Activated T-helper 2 cell treated with anti-CD3 and anti-CD28 coated beads, Interferon-gamma antibody, Interleukin-2, Interleukin-4, amounts not matched to agents 10 μg/mL and 5 μg/mL and 100 μg/mL, durations not matched to agents 14 hours and 24 hours and 36 hours (primary cell): ENCODE data around the gene PTPRN2. TPM values are rescaled to one million over a fixed set of nuclear protein-coding genes. Genes with fewer than 3 reads are reported as not detected.

ENCODE experiments used
- DNase-seq: peaks from one replicate; pipeline ENCODE4 v3.0.0; 2021; ENCODE audit warnings: low spot score
- H3K27ac Mint-ChIP-seq: one replicate; pipeline ENCODE4 v1.8.0; 2021; ENCODE audit warnings: mixed read lengths
- H3K27me3 Mint-ChIP-seq: one replicate; pipeline ENCODE4 v1.8.0; 2021; ENCODE audit warnings: low read depth, mixed read lengths
- H3K36me3 Mint-ChIP-seq: one replicate; pipeline ENCODE4 v1.8.0; 2021; ENCODE audit warnings: low read depth, mixed read lengths
- H3K4me1 Mint-ChIP-seq: one replicate; pipeline ENCODE4 v1.8.0; 2021; ENCODE audit warnings: low read depth, mixed read lengths
- H3K4me3 Mint-ChIP-seq: one replicate; pipeline ENCODE4 v1.8.0; 2021; ENCODE audit warnings: low read depth, mild to moderate bottlenecking, moderate library complexity, mixed read lengths
- H3K9me3 Mint-ChIP-seq: one replicate; pipeline ENCODE4 v1.8.0; 2021; ENCODE audit warnings: mixed read lengths
- intact Hi-C: fragments of 100-400 bp; cut with micrococcal nuclease; formaldehyde crosslinking; loops from one replicate; pipeline ENCODE4 v1.15.1; 2023
- total RNA-seq: library from RNA; stranded (reverse); gene quantifications from 2 replicates; pipeline ENCODE4 v1.2.3, GENCODE V29; 2022

The PTPRN2 gene
- total RNA-seq, 1 donor from 2014 or later, result 1.3 TPM

- H3K36me3 Mint-ChIP-seq, result no peaks in the 10 kb centered on the region
- no peaks in the 10 kb centered on the region for H3K27me3 Mint-ChIP-seq
- H3K9me3 Mint-ChIP-seq, result peaks cover 8% of the 10 kb centered on the region
- intact Hi-C loops, result no loop called here
- H3K27ac Mint-ChIP-seq, result no peak overlapping the region
- no peak overlapping the region for H3K4me3 Mint-ChIP-seq
- H3K4me1 Mint-ChIP-seq, result no peaks in the 10 kb centered on the region
- no peak for DNase-seq
These were observed 558.1 kb downstream of the PTPRN2 start for GRCh38 chr7:158029509-158029908.

- Mint-ChIP-seq H3K27me3 (no peaks in the 10 kb centered on the region), H3K4me1 (no peaks in the 10 kb centered on the region), H3K4me3 (no peak overlapping the region), H3K9me3 (peaks cover 4% of the 10 kb centered on the region), H3K36me3 (no peaks in the 10 kb centered on the region), H3K27ac (no peak overlapping the region)
- no peak for DNase-seq
- intact Hi-C loops, result no loop called here
These were observed 558.7 kb downstream of the PTPRN2 start for GRCh38 chr7:158028971-158029370.

- no peak for DNase-seq
- intact Hi-C loops, result no loop called here
- Mint-ChIP-seq H3K36me3 (no peaks in the 10 kb centered on the region), H3K9me3 (peaks cover 4% of the 10 kb centered on the region), H3K4me3 (no peak overlapping the region), H3K27ac (no peak overlapping the region), H3K27me3 (no peaks in the 10 kb centered on the region), H3K4me1 (no peaks in the 10 kb centered on the region)
These were observed 559.2 kb downstream of the PTPRN2 start for GRCh38 chr7:158028290-158028941.

GRCh38 chr7:158027646-158028045, 560.0 kb downstream of the PTPRN2 start:
- Mint-ChIP-seq H3K4me3 (no peak overlapping the region), H3K27me3 (no peaks in the 10 kb centered on the region), H3K4me1 (no peaks in the 10 kb centered on the region), H3K36me3 (no peaks in the 10 kb centered on the region), H3K27ac (no peak overlapping the region), H3K9me3 (no peaks in the 10 kb centered on the region)
- no peak for DNase-seq
- intact Hi-C loops, result no loop called here

- H3K4me1 Mint-ChIP-seq, result no peaks in the 10 kb centered on the region
- DNase-seq, result no peak
- intact Hi-C loops, result no loop called here
- no peak overlapping the region for H3K27ac Mint-ChIP-seq
- no peaks in the 10 kb centered on the region for H3K36me3 Mint-ChIP-seq
- no peak overlapping the region for H3K4me3 Mint-ChIP-seq
- H3K27me3 Mint-ChIP-seq, result no peaks in the 10 kb centered on the region
- no peaks in the 10 kb centered on the region for H3K9me3 Mint-ChIP-seq
These were observed 560.9 kb downstream of the PTPRN2 start for GRCh38 chr7:158026636-158027265.

- Mint-ChIP-seq H3K9me3 (no peaks in the 10 kb centered on the region), H3K27me3 (no peaks in the 10 kb centered on the region), H3K36me3 (no peaks in the 10 kb centered on the region), H3K4me1 (no peaks in the 10 kb centered on the region), H3K4me3 (no peak overlapping the region), H3K27ac (no peak overlapping the region)
- intact Hi-C loops, result no loop called here
- DNase-seq, result no peak
These were observed 561.7 kb downstream of the PTPRN2 start for GRCh38 chr7:158025686-158026600.

GRCh38 chr7:158024881-158025280, 562.7 kb downstream of the PTPRN2 start:
- no peak overlapping the region for H3K27ac Mint-ChIP-seq
- H3K27me3 Mint-ChIP-seq, result no peaks in the 10 kb centered on the region
- no peaks in the 10 kb centered on the region for H3K9me3 Mint-ChIP-seq
- H3K4me3 Mint-ChIP-seq, result no peak overlapping the region
- intact Hi-C loops, result no loop called here
- no peak for DNase-seq
- H3K4me1 Mint-ChIP-seq, result no peaks in the 10 kb centered on the region
- H3K36me3 Mint-ChIP-seq, result no peaks in the 10 kb centered on the region

GRCh38 chr7:158024351-158024715, 563.3 kb downstream of the PTPRN2 start:
- H3K4me3 Mint-ChIP-seq, result no peak overlapping the region

GRCh38 chr7:158023681-158024350, 563.8 kb downstream of the PTPRN2 start:
- Mint-ChIP-seq H3K9me3 (no peaks in the 10 kb centered on the region), H3K4me3 (no peak overlapping the region), H3K27ac (no peak overlapping the region), H3K36me3 (no peaks in the 10 kb centered on the region), H3K4me1 (no peaks in the 10 kb centered on the region), H3K27me3 (no peaks in the 10 kb centered on the region)
- DNase-seq, result no peak
- intact Hi-C loops, result no loop called here

More at GRCh38 chr7:158024351-158024715, 563.3 kb downstream of the PTPRN2 start:
- no peak for DNase-seq
- no peaks in the 10 kb centered on the region for H3K9me3 Mint-ChIP-seq
- H3K27me3 Mint-ChIP-seq, result no peaks in the 10 kb centered on the region
- H3K36me3 Mint-ChIP-seq, result no peaks in the 10 kb centered on the region
- no peak overlapping the region for H3K27ac Mint-ChIP-seq
- H3K4me1 Mint-ChIP-seq, result no peaks in the 10 kb centered on the region
- intact Hi-C loops, result no loop called here

- H3K27ac Mint-ChIP-seq, result no peak overlapping the region
- H3K36me3 Mint-ChIP-seq, result no peaks in the 10 kb centered on the region
- no peak overlapping the region for H3K4me3 Mint-ChIP-seq
- no peaks in the 10 kb centered on the region for H3K4me1 Mint-ChIP-seq
- DNase-seq, result no peak
- no peaks in the 10 kb centered on the region for H3K27me3 Mint-ChIP-seq
- no peaks in the 10 kb centered on the region for H3K9me3 Mint-ChIP-seq
- intact Hi-C loops, result no loop called here
These were observed 564.5 kb downstream of the PTPRN2 start for GRCh38 chr7:158023157-158023556.

GRCh38 chr7:158022601-158023000, 565.0 kb downstream of the PTPRN2 start:
- intact Hi-C loops, result no loop called here
- H3K27me3 Mint-ChIP-seq, result no peaks in the 10 kb centered on the region
- H3K4me1 Mint-ChIP-seq, result no peaks in the 10 kb centered on the region
- no peak overlapping the region for H3K27ac Mint-ChIP-seq
- H3K9me3 Mint-ChIP-seq, result no peaks in the 10 kb centered on the region
- no peak for DNase-seq
- no peak overlapping the region for H3K4me3 Mint-ChIP-seq
- no peaks in the 10 kb centered on the region for H3K36me3 Mint-ChIP-seq

- Mint-ChIP-seq H3K4me3 (no peak overlapping the region), H3K9me3 (no peaks in the 10 kb centered on the region), H3K36me3 (no peaks in the 10 kb centered on the region), H3K27me3 (no peaks in the 10 kb centered on the region), H3K4me1 (no peaks in the 10 kb centered on the region), H3K27ac (no peak overlapping the region)
- DNase-seq, result no peak
- intact Hi-C loops, result no loop called here
These were observed 565.8 kb downstream of the PTPRN2 start for GRCh38 chr7:158021836-158022235.
